Body of pancreas (tissue), 4 donors: ENCODE measurements around the gene FAN1. TPM values are rescaled to one million over a fixed set of nuclear protein-coding genes. Genes with fewer than 3 reads are reported as not detected.

ENCODE experiments used
- ATAC-seq: fragments of 150-250 bp; one replicate; pipeline ENCODE4 v1.9.1; 2016
- DNase-seq, 4 donors: peaks; one replicate each; pipeline ENCODE4 v3.0.0-alpha.2; 2019
- H3K27ac ChIP-seq, 4 donors: fragments of 200-600 bp; sonication (generic); 1 replicate in 3 of 4; 2 replicates in 1 of 4; pipeline versions ENCODE4 v1.5.1 to v1.6.1; 2016 to 2019; ENCODE audit warnings: mild to moderate bottlenecking in 1 of 4, mixed read lengths in 1 of 4, moderate library complexity in 1 of 4
- H3K27me3 ChIP-seq, 2 donors: fragments of 200-600 bp; sonication (generic); one replicate each; pipeline ENCODE4 v1.6.0; 2016; ENCODE audit warnings: mild to moderate bottlenecking in 1 of 2
- H3K36me3 ChIP-seq, 2 donors: fragments of 200-600 bp; sonication (generic); replicated peaks in 1 of 2; 2 replicates each; pipeline ENCODE4 v1.5.1; 2016; ENCODE audit warnings: low read depth in 2 of 2; ENCODE audit not compliant: insufficient read depth in 1 of 2
- H3K4me1 ChIP-seq: fragments of 200-600 bp; sonication (generic); one replicate; pipeline ENCODE4 v1.6.0; 2016
- H3K4me3 ChIP-seq, 2 donors: fragments of 200-600 bp; sonication (generic); 1 replicate in 1 of 2; 2 replicates in 1 of 2; pipeline ENCODE4 v1.5.1; 2016 to 2019
- H3K9me3 ChIP-seq, 3 donors: fragments of 200-600 bp; sonication (generic); 1 replicate in 2 of 3; 2 replicates in 1 of 3; pipeline ENCODE4 v1.5.1; 2016
- CTCF ChIP-seq, 7 experiments: fragments of 450-650 bp in 4 of 7; fragments of 200-600 bp in 3 of 7; sonication (generic) in 3 of 7; IDR thresholded peaks; one replicate each; pipeline ENCODE4 v1.5.1; 2016 to 2019; ENCODE audit warnings: antibody characterized with exemption in 7 of 7
- POLR2A ChIP-seq, 3 donors: fragments of 450-650 bp; IDR thresholded peaks; one replicate each; pipeline ENCODE4 v1.6.1; 2016; ENCODE audit warnings: antibody characterized with exemption in 3 of 3, mild to moderate bottlenecking in 2 of 3
- WGBS, 2 donors: methylation state at CpG; one replicate each; pipeline ENCODE4 v1.1.5; 2017; 5-methylcytosine and 5-hydroxymethylcytosine counted together
- intact Hi-C: fragments of 100-400 bp; cut with DNase I; formaldehyde crosslinking; loops from one replicate; pipeline ENCODE4 v1.15.1; 2023
- total RNA-seq, 2 donors: library from RNA; depleted of rRNA; stranded (reverse); fragments of >200 nt; gene quantifications; one replicate each; pipeline ENCODE4 v1.1.0, GENCODE V29; 2016

Gene FAN1
- total RNA-seq, 2 donors from 2014 or later = 12.5 to 20.2 TPM

GRCh38 chr15:30979457-30979856, 75.7 kb downstream of the FAN1 start:
- intact Hi-C loops = no loop called here
- Histone ChIP-seq H3K27me3 (no peaks in the 10 kb centered on the region), H3K4me1 (peaks cover 17% of the 10 kb centered on the region), H3K9me3 (no peaks in the 10 kb centered on the region), H3K4me3 (no peak overlapping the region), H3K36me3 (peaks cover 0 to 2% of the 10 kb centered on the region in 2 donors), H3K27ac (no peak overlapping the region)
- TF ChIP-seq POLR2A (IDR thresholded peaks at IDR 0.05) (no peak), CTCF (IDR thresholded peaks at IDR 0.05) (no peak)
- WGBS, 2 donors = 83 to 95% methylated on average over 5 of the region's 5 CpGs
- ATAC-seq = no peak
- no peak for DNase-seq

GRCh38 chr15:30984118-30984517, 80.4 kb downstream of the FAN1 start:
- Histone ChIP-seq H3K4me3 (no peak overlapping the region), H3K27me3 (no peaks in the 10 kb centered on the region), H3K9me3 (no peaks in the 10 kb centered on the region), H3K36me3 (no peaks in the 10 kb centered on the region), H3K27ac (no peak overlapping the region), H3K4me1 (peaks cover 35% of the 10 kb centered on the region)
- no peak for ATAC-seq
- TF ChIP-seq CTCF (IDR thresholded peaks at IDR 0.05) (peak in 1 of 7 experiments; percentile 2), POLR2A (IDR thresholded peaks at IDR 0.05) (no peak)
- intact Hi-C loops = no loop called here
- DNase-seq = no peak
- WGBS, 2 donors = 73 to 77% methylated on average over 3 of the region's 3 CpGs

GRCh38 chr15:30984542-30984941, 80.8 kb downstream of the FAN1 start:
- WGBS, 2 donors = 53 to 56% methylated on average over 6 of the region's 6 CpGs
- Histone ChIP-seq H3K9me3 (no peaks in the 10 kb centered on the region), H3K4me3 (no peak overlapping the region), H3K4me1 (peaks cover 37% of the 10 kb centered on the region), H3K36me3 (no peaks in the 10 kb centered on the region), H3K27me3 (no peaks in the 10 kb centered on the region), H3K27ac (peak overlapping the region in 2 of 4 donors; percentile 22 to 46)
- DNase-seq = no peak
- ATAC-seq = no peak
- intact Hi-C loops = no loop called here
- peak in 1 of 7 experiments; percentile 1 for TF ChIP-seq CTCF (IDR thresholded peaks at IDR 0.05)
- TF ChIP-seq POLR2A (IDR thresholded peaks at IDR 0.05) = no peak

GRCh38 chr15:30985081-30985531, 81.4 kb downstream of the FAN1 start:
- Histone ChIP-seq H3K9me3 (no peaks in the 10 kb centered on the region), H3K27ac (peak overlapping the region in 2 of 4 donors; percentile 22 to 46), H3K36me3 (no peaks in the 10 kb centered on the region), H3K4me3 (no peak overlapping the region), H3K27me3 (no peaks in the 10 kb centered on the region), H3K4me1 (peaks cover 42% of the 10 kb centered on the region)
- no peak for TF ChIP-seq POLR2A (IDR thresholded peaks at IDR 0.05)
- intact Hi-C loops = no loop called here
- WGBS, 2 donors = 20 to 46% methylated on average over 3 of the region's 3 CpGs
- ATAC-seq (peak; percentile 29), DNase-seq (peak in 3 of 4 donors; percentile 15 to 39 (median 33))

GRCh38 chr15:30990036-30990435, 86.3 kb downstream of the FAN1 start:
- peak overlapping the region in 1 of 4 donors; percentile 96 for H3K27ac ChIP-seq
- H3K9me3 ChIP-seq = no peaks in the 10 kb centered on the region

More at GRCh38 chr15:30990036-30990435, 86.3 kb downstream of the FAN1 start:
- intact Hi-C loops = no loop called here
- no peaks in the 10 kb centered on the region for H3K36me3 ChIP-seq
- WGBS, 2 donors = 36 to 53% methylated on average over 2 of the region's 2 CpGs
- no peak overlapping the region for H3K4me3 ChIP-seq
- DNase-seq = no peak
- ATAC-seq = no peak
- H3K27me3 ChIP-seq = no peaks in the 10 kb centered on the region
- peaks cover 41% of the 10 kb centered on the region for H3K4me1 ChIP-seq
- TF ChIP-seq POLR2A (IDR thresholded peaks at IDR 0.05) = no peak
- peak in 1 of 7 experiments; percentile 10 for TF ChIP-seq CTCF (IDR thresholded peaks at IDR 0.05)
